ENCODE results near the gene ABCD1.

The ABCD1 gene

DNA sequence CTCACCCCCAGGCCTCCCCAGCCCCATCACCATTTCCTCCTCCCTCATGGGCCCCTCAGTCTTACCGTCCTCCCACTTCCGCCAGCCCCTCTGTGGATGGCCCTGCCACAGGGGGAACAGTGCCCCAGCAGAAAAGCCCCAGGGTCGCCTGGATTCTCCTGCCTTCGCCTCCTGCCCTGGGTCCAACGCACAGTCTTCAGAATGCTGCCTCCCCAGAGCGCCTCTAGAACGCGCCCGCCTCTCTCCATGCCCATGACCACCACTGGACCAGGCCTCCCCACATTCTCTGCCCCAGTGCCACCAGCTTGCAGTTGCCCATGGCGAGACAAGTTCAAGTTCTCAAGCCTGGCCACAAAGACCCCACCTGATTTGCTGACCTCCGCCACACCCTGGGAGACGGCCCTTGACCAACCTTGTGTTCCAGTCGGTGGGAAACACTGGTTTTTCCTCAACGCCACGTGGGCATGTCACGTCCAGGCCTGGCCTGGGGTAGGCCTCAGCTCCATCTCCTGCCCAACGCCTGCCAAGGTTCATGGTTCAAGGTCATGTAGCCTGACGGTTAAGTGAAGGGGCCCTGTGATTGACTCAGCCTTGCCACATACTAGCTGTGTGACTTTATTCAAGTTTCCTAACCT lies 38.8 kb downstream of the ABCD1 start:
- H3K27me3 ChIP-seq (replicated peaks; ENCODE audit: control insufficient read depth, insufficient read depth, low read length): no peaks in the 10 kb centered on the region
- DNase-seq (ENCODE audit: extremely low read depth, insufficient read length): no peak
- TF ChIP-seq CTCF (IDR thresholded peaks at IDR 0.05; ENCODE audit: insufficient read depth, low read length, poor library complexity, severe bottlenecking): no peak

DNA sequence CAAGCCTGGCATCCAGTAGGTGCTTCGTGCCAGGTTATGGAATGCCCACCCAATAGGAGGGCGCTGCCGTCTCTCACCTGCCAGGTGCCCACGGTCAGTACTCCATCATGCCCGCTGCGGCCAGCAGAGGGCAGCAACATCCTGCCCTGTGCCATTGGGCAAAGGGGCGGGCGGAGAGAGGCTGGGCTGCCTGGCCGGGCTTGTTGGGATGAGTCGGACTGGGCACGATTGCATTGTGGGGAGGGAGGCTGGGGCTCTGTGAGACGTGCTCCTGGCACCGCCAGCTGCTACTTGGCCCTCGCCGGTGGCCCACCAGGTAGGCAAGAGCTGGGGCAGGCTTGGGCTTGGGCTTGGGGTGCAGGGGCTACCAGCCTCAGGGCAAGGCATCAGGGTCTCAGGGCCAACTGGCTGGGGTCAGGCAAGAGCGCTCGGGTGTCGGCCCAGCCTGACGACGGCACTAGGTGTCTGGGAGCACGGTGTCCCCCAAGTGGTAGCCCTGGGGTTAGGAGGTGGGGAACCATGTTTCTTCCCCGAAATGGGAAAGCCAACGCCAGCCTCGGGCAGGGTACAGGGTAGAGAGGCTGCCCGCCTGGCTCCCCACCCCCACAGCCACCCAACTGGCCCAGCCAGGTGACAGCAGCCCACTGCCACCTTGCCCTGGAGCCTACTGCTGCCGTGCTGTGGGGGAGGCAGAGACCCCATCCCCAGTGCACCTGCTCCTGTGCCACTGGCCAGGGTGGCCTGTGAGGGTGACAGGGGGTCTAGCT lies 39.5 kb downstream of the ABCD1 start, which contains the start of gene PLXNB3:
Gene PLXNB3 (plus strand): TSS at position 261 of the 767 bp plus-strand sequence. CDS start 1,287 bp downstream, outside the sequence.
- TF ChIP-seq CTCF (IDR thresholded peaks at IDR 0.05; ENCODE audit: insufficient read depth, low read length, poor library complexity, severe bottlenecking): peak; percentile 88
- H3K4me3 ChIP-seq (replicated peaks; ENCODE audit: low read depth, low read length): no peak within 1 kb of the TSS

More for the DNA sequence above, 38.8 kb downstream of the ABCD1 start:
- Histone ChIP-seq H3K4me3 (replicated peaks; ENCODE audit: low read depth, low read length) (no peak overlapping the region), H3K36me3 (ENCODE audit: control insufficient read depth, insufficient read depth, low read length) (no peaks in the 10 kb centered on the region)

GRCh38 chrX:153764786-153765137 lies 40.1 kb downstream of the ABCD1 start:
- Histone ChIP-seq H3K4me3 (replicated peaks; ENCODE audit: low read depth, low read length) (no peak overlapping the region), H3K27me3 (replicated peaks; ENCODE audit: control insufficient read depth, insufficient read depth, low read length) (no peaks in the 10 kb centered on the region), H3K36me3 (ENCODE audit: control insufficient read depth, insufficient read depth, low read length) (no peaks in the 10 kb centered on the region)
- TF ChIP-seq CTCF (IDR thresholded peaks at IDR 0.05; ENCODE audit: insufficient read depth, low read length, poor library complexity, severe bottlenecking): no peak
- DNase-seq (ENCODE audit: extremely low read depth, insufficient read length): peak; percentile 6

More for the DNA sequence above, 39.5 kb downstream of the ABCD1 start, which contains the start of gene PLXNB3:
- Histone ChIP-seq H3K36me3 (ENCODE audit: control insufficient read depth, insufficient read depth, low read length) (no peaks in the 10 kb centered on the region), H3K27me3 (replicated peaks; ENCODE audit: control insufficient read depth, insufficient read depth, low read length) (no peaks in the 10 kb centered on the region)
- DNase-seq (ENCODE audit: extremely low read depth, insufficient read length): peak; percentile 56

GRCh38 chrX:153765138-153766079 lies 40.8 kb downstream of the ABCD1 start:
- DNase-seq (ENCODE audit: extremely low read depth, insufficient read length): no peak
- H3K27me3 ChIP-seq (replicated peaks; ENCODE audit: control insufficient read depth, insufficient read depth, low read length): no peaks in the 10 kb centered on the region
- no peak overlapping the region for H3K4me3 ChIP-seq (replicated peaks; ENCODE audit: low read depth, low read length)
- no peaks in the 10 kb centered on the region for H3K36me3 ChIP-seq (ENCODE audit: control insufficient read depth, insufficient read depth, low read length)
- TF ChIP-seq CTCF (IDR thresholded peaks at IDR 0.05; ENCODE audit: insufficient read depth, low read length, poor library complexity, severe bottlenecking): no peak

- no peaks in the 10 kb centered on the region for H3K27me3 ChIP-seq (replicated peaks; ENCODE audit: control insufficient read depth, insufficient read depth, low read length)
- no peak overlapping the region for H3K4me3 ChIP-seq (replicated peaks; ENCODE audit: low read depth, low read length)
- TF ChIP-seq CTCF (IDR thresholded peaks at IDR 0.05; ENCODE audit: insufficient read depth, low read length, poor library complexity, severe bottlenecking): no peak
Measured at GRCh38 chrX:153766098-153766817, 41.6 kb downstream of the ABCD1 start.

More at GRCh38 chrX:153766098-153766817, 41.6 kb downstream of the ABCD1 start:
- peak; percentile 13 for DNase-seq (ENCODE audit: extremely low read depth, insufficient read length)
- H3K36me3 ChIP-seq (ENCODE audit: control insufficient read depth, insufficient read depth, low read length): no peaks in the 10 kb centered on the region
